H1 (cell line): Measurements from ENCODE around the gene DCP1B. TPM values are rescaled to one million over a fixed set of nuclear protein-coding genes. Genes with fewer than 3 reads are reported as not detected.

Source experiments
- CTCF ChIA-PET: fragments of 300-600 bp; sonication (Branson Sonifier 250); formaldehyde crosslinking; loops from one replicate; lab custom pipeline; 2021; ENCODE audit not compliant: partially characterized antibody; lab: Charles Lee
- POLR2A ChIA-PET: fragments of 300-600 bp; sonication (Branson Sonifier 250); formaldehyde crosslinking; loops from one replicate; lab custom pipeline; 2021; ENCODE audit warnings: inconsistent platforms; ENCODE audit not compliant: partially characterized antibody; lab: Charles Lee
- DNase-seq, 2 experiments: peaks; one replicate each; pipeline versions ENCODE4 v3.0.0 to v3.0.0-alpha.2; 2010 to 2022; ENCODE audit warnings: low spot score in 2 of 2, low read depth in 1 of 2, mixed read lengths in 1 of 2
- FAIRE-seq: peaks from 2 replicates; lab custom pipeline; 2011; peaks lifted over from hg19 to GRCh38; lab: Jason Lieb, UNC
- H2AFZ ChIP-seq: 2 replicates; pipeline ENCODE4 v1.8.1; 2012; ENCODE audit warnings: low read length, inconsistent platforms
- H2AK5ac ChIP-seq: 2 replicates; pipeline ENCODE4 v1.6.1; 2013; ENCODE audit warnings: low read depth, low read length
- H2BK120ac ChIP-seq: replicated peaks from 2 replicates; pipeline ENCODE3; 2013; ENCODE audit warnings: low read depth, low read length, inconsistent platforms
- H2BK12ac ChIP-seq: 2 replicates; pipeline ENCODE4 v1.6.1; 2013; ENCODE audit warnings: low read depth, low read length
- H2BK15ac ChIP-seq: 2 replicates; pipeline ENCODE4 v1.6.1; 2013; ENCODE audit warnings: low read length
- H2BK20ac ChIP-seq: 2 replicates; pipeline ENCODE4 v1.6.1; 2013; ENCODE audit warnings: low read length
- H2BK5ac ChIP-seq: 2 replicates; pipeline ENCODE4 v1.6.1; 2013; ENCODE audit warnings: low read depth, low read length
- H3K14ac ChIP-seq: 2 replicates; pipeline ENCODE4 v1.6.1; 2013; ENCODE audit warnings: inconsistent platforms; ENCODE audit not compliant: insufficient read length
- H3K18ac ChIP-seq: 2 replicates; pipeline ENCODE4 v1.6.1; 2013; ENCODE audit warnings: low read length; ENCODE audit errors: extremely low read depth
- H3K23ac ChIP-seq: 2 replicates; pipeline ENCODE4 v1.6.1; 2013; ENCODE audit warnings: inconsistent platforms; ENCODE audit not compliant: insufficient read length
- H3K23me2 ChIP-seq: 2 replicates; pipeline ENCODE4 v1.6.1; 2013; ENCODE audit warnings: low read depth, low read length
- H3K27ac ChIP-seq: 2 replicates; pipeline ENCODE4 v1.6.1; 2011; ENCODE audit warnings: low read depth, low read length, inconsistent platforms
- H3K27me3 ChIP-seq, 4 experiments: replicated peaks in 1 of 4; 1 replicate in 1 of 4; 2 replicates in 3 of 4; pipeline versions ENCODE4 v1.6.1 to v1.8.1; 2011 to 2013; ENCODE audit warnings: low read length in 3 of 4, mild to moderate bottlenecking in 3 of 4, inconsistent platforms in 2 of 4, mixed read lengths in 2 of 4, moderate library complexity in 1 of 4; ENCODE audit not compliant: control insufficient read depth in 3 of 4, insufficient read depth in 3 of 4; ENCODE audit errors: extremely low read depth in 1 of 4
- H3K36me3 ChIP-seq, 4 experiments: 2 replicates each; pipeline versions ENCODE4 v1.6.1 to v1.8.1; 2011 to 2013; ENCODE audit warnings: mild to moderate bottlenecking in 4 of 4, low read length in 3 of 4, moderate library complexity in 2 of 4, control low read depth in 1 of 4, inconsistent platforms in 1 of 4; ENCODE audit not compliant: insufficient read depth in 4 of 4, control insufficient read depth in 2 of 4
- H3K4ac ChIP-seq: replicated peaks from 2 replicates; pipeline ENCODE3; 2013; ENCODE audit warnings: low read length, low read depth, mixed read lengths, inconsistent platforms; ENCODE audit not compliant: insufficient read length
- H3K4me1 ChIP-seq, 4 experiments: replicated peaks in 1 of 4; 1 replicate in 1 of 4; 2 replicates in 3 of 4; pipeline versions ENCODE4 v1.6.1 to v1.8.1; 2011 to 2013; ENCODE audit warnings: low read length in 3 of 4, inconsistent platforms in 2 of 4, mixed read lengths in 1 of 4; ENCODE audit not compliant: insufficient read depth in 4 of 4, control insufficient read depth in 3 of 4
- H3K4me2 ChIP-seq, 2 experiments: 2 replicates each; pipeline versions ENCODE4 v1.6.1 to v1.8.1; 2011 to 2013; ENCODE audit warnings: low read depth in 2 of 2, low read length in 2 of 2, control low read depth in 1 of 2, inconsistent platforms in 1 of 2, mild to moderate bottlenecking in 1 of 2; ENCODE audit not compliant: insufficient read depth in 1 of 2
- H3K4me3 ChIP-seq, 4 experiments: fragments of 200-600, 300-600 bp in 1 of 4; sonication (generic), shearing (Covaris generic), sonication (Bioruptor Twin) in 1 of 4; 2 replicates each; pipeline versions ENCODE4 v1.5.1 to v1.8.1; 2011 to 2016; ENCODE audit warnings: low read length in 4 of 4, low read depth in 3 of 4, control low read depth in 2 of 4, inconsistent platforms in 2 of 4, mild to moderate bottlenecking in 2 of 4, mixed read lengths in 1 of 4, moderate library complexity in 1 of 4; ENCODE audit not compliant: insufficient read depth in 2 of 4; ENCODE audit errors: extremely low read depth in 1 of 4
- H3K56ac ChIP-seq: replicated peaks from 2 replicates; pipeline ENCODE3; 2013; ENCODE audit warnings: low read depth, mild to moderate bottlenecking, mixed read lengths, low read length, inconsistent platforms; ENCODE audit not compliant: insufficient read length
- H3K79me1 ChIP-seq: 2 replicates; pipeline ENCODE4 v1.6.1; 2013; ENCODE audit warnings: low read depth, low read length, control low read depth
- H3K79me2 ChIP-seq, 2 experiments: 2 replicates each; pipeline versions ENCODE4 v1.6.1 to v1.8.1; 2012 to 2013; ENCODE audit warnings: low read length in 2 of 2, mild to moderate bottlenecking in 2 of 2, inconsistent platforms in 1 of 2; ENCODE audit not compliant: insufficient read depth in 2 of 2, control insufficient read depth in 1 of 2
- H3K9ac ChIP-seq, 4 experiments: replicated peaks in 1 of 4; 1 replicate in 1 of 4; 2 replicates in 3 of 4; pipeline versions ENCODE4 v1.6.1 to v1.8.1; 2011 to 2013; ENCODE audit warnings: low read depth in 3 of 4, low read length in 3 of 4, control low read depth in 2 of 4, mild to moderate bottlenecking in 2 of 4, moderate library complexity in 2 of 4, inconsistent platforms in 1 of 4; ENCODE audit errors: extremely low read depth in 1 of 4
- H3K9me3 ChIP-seq, 2 experiments: 2 replicates each; pipeline versions ENCODE4 v1.6.1 to v1.8.1; 2012 to 2013; ENCODE audit warnings: mild to moderate bottlenecking in 2 of 2, moderate library complexity in 2 of 2, control low read depth in 1 of 2, inconsistent platforms in 1 of 2, low read depth in 1 of 2, low read length in 1 of 2, mixed read lengths in 1 of 2; ENCODE audit not compliant: insufficient read depth in 2 of 2
- H4K20me1 ChIP-seq, 2 experiments: replicated peaks in 1 of 2; 2 replicates each; pipeline versions ENCODE3 to v1.8.1; 2011 to 2013; ENCODE audit warnings: inconsistent platforms in 2 of 2, low read length in 2 of 2, mild to moderate bottlenecking in 1 of 2; ENCODE audit not compliant: insufficient read depth in 2 of 2, control insufficient read depth in 1 of 2
- H4K5ac ChIP-seq: 2 replicates; pipeline ENCODE4 v1.6.1; 2013; ENCODE audit warnings: low read length, low read depth, mixed read lengths, inconsistent platforms; ENCODE audit not compliant: insufficient read length
- H4K8ac ChIP-seq: 2 replicates; pipeline ENCODE4 v1.8.0; 2013; ENCODE audit warnings: mild to moderate bottlenecking, moderate library complexity, low read length, inconsistent platforms; ENCODE audit not compliant: insufficient read depth; ENCODE audit errors: extremely low read depth
- H4K91ac ChIP-seq: replicated peaks from 2 replicates; pipeline ENCODE3; 2013; ENCODE audit warnings: low read length, mixed read lengths, inconsistent platforms; ENCODE audit not compliant: insufficient read length
- CHD2 ChIP-seq: IDR thresholded peaks from 2 replicates; pipeline ENCODE4 v1.6.1; 2012; ENCODE audit warnings: low read length, improper control_type of control experiment
- EZH2 ChIP-seq: fragments of 200-600 bp; sonication (generic); IDR thresholded peaks from 2 replicates; pipeline ENCODE4 v1.7.1; 2012; ENCODE audit warnings: low read depth, mild to moderate bottlenecking, moderate library complexity, low read length, inconsistent platforms; ENCODE audit not compliant: severe bottlenecking
- RFX5 ChIP-seq: IDR thresholded peaks from 2 replicates; pipeline ENCODE4 v1.6.1; 2011; ENCODE audit warnings: low read depth, low read length, improper control_type of control experiment, borderline replicate concordance
- WGBS, 2 experiments: shearing (Covaris generic) in 1 of 2; methylation state at CpG; one replicate each; pipeline versions ENCODE4 v1.1.6 to v1.1.7; 2013 to 2015; ENCODE audit warnings: low lambda C conversion rate in 2 of 2, mixed read lengths in 2 of 2, inconsistent platforms in 1 of 2, low coverage in 1 of 2, missing lambda C conversion rate in 1 of 2; ENCODE audit not compliant: insufficient replicate concordance in 2 of 2, insufficient coverage in 1 of 2, insufficient read length in 1 of 2; ENCODE audit errors: extremely low coverage in 1 of 2, missing lambda C conversion rate in 1 of 2; 5-methylcytosine and 5-hydroxymethylcytosine counted together
- polyA plus RNA-seq, 7 experiments: library from polyadenylated mRNA; depleted of rRNA in 3 of 7; stranded (reverse) in 5 of 7; unstranded in 2 of 7; fragments of >200 nt in 5 of 7; fragments of 200-250 nt in 2 of 7; gene quantifications; 1 replicate in 5 of 7; 2 replicates in 1 of 7; 4 replicates in 1 of 7; pipeline versions ENCODE4 v1.2.1 to v1.2.3, GENCODE V29; 2011 to 2013; ENCODE audit warnings: missing spikeins in 2 of 7, mixed read lengths in 2 of 7
- total RNA-seq: library from RNA; stranded (reverse); fragmentation: NEBNext Ultra II Directional; extraction: Animal tissue kit (Norgen Biotek cat#: 25700); gene quantifications from 2 replicates; pipeline ENCODE4 v1.2.1, GENCODE V29; 2021

DCP1B gene
- total and polyA plus RNA-seq, 2 of the 8 experiments (the other 6 are each of a cell fraction or from before 2014, with no cell fraction given), result 14.8 to 29.0 TPM

- POLR2A ChIA-PET, result no interaction called here
- no peak overlapping the region for H3K4me2 ChIP-seq
- H3K4me3 ChIP-seq, result no peak overlapping the region
- H2BK5ac ChIP-seq, result no peak overlapping the region
- no peak for FAIRE-seq
- no peaks in the 10 kb centered on the region for H3K9me3 ChIP-seq
- no peak overlapping the region for H3K4ac ChIP-seq
- no peak overlapping the region for H2BK20ac ChIP-seq
- H2BK12ac ChIP-seq, result no peak overlapping the region
- no peaks in the 10 kb centered on the region for H3K23me2 ChIP-seq
- no peaks in the 10 kb centered on the region for H3K79me2 ChIP-seq
- no peak overlapping the region for H3K56ac ChIP-seq
- peaks cover 0 to 11% (median 6%) of the 10 kb centered on the region in 4 experiments; a peak in 6 of 7 replicates for H3K4me1 ChIP-seq
- H2AK5ac ChIP-seq, result no peak overlapping the region
- H3K27ac ChIP-seq, result no peak overlapping the region
- no peak overlapping the region for H2BK120ac ChIP-seq
- no peak overlapping the region for H2AFZ ChIP-seq
- no peak overlapping the region for H4K8ac ChIP-seq
- H4K91ac ChIP-seq, result no peak overlapping the region
- no peaks in the 10 kb centered on the region for H4K20me1 ChIP-seq
- no peak overlapping the region for H3K9ac ChIP-seq
- no peak overlapping the region for H3K18ac ChIP-seq
- H3K23ac ChIP-seq, result no peak overlapping the region
- no peak overlapping the region for H3K14ac ChIP-seq
- TF ChIP-seq RFX5 (no peak), CHD2 (no peak), EZH2 (no peak)
- CTCF ChIA-PET, result interaction anchor here (0.6 to 5.0 kb wide), 7 partner anchors 14 to 286 kb away, joined by 3 to 26 read pairs (median 3); no protein-coding TSS in a partner anchor
- no peak overlapping the region for H4K5ac ChIP-seq
- H3K27me3 ChIP-seq, result no peaks in the 10 kb centered on the region
- H2BK15ac ChIP-seq, result no peak overlapping the region
- no peak for DNase-seq
- no peaks in the 10 kb centered on the region for H3K36me3 ChIP-seq
- no peaks in the 10 kb centered on the region; the same call in 1 of the 2 replicates for H3K79me1 ChIP-seq
- WGBS, 2 experiments, result 90 to 100% methylated on average over 4 to 13 of the region's 13 CpGs
These were observed 83.8 kb downstream of the DCP1B start for GRCh38 chr12:1920436-1920835.
